Stimulated activated naive CD8-positive, alpha-beta T cell treated with anti-CD3 and anti-CD28 coated beads, Interleukin-15, amount 100 ng/mL, for 72 hours (primary cell): ENCODE data around the gene SMOC1.

Experiments
- ATAC-seq: fragments of 150-1000 bp; cut with Tn5 transposase; 2 replicates; pipeline ENCODE4 v1.10.0; 2021; ENCODE audit warnings: mild to moderate bottlenecking, moderate library complexity
- DNase-seq, 2 donors: peaks; one replicate each; pipeline ENCODE4 v3.0.0; 2021 to 2022
- H3K27ac Mint-ChIP-seq, 2 donors: one replicate each; pipeline ENCODE4 v1.8.0; 2022; ENCODE audit warnings: mild to moderate bottlenecking in 2 of 2, mixed read lengths in 2 of 2, moderate library complexity in 2 of 2
- H3K27me3 Mint-ChIP-seq: one replicate; pipeline ENCODE4 v1.8.0; 2022; ENCODE audit warnings: mixed read lengths
- H3K4me1 Mint-ChIP-seq: one replicate; pipeline ENCODE4 v1.8.0; 2022; ENCODE audit warnings: mild to moderate bottlenecking, mixed read lengths
- H3K4me3 Mint-ChIP-seq, 2 donors: one replicate each; pipeline ENCODE4 v1.8.0; 2022; ENCODE audit warnings: mild to moderate bottlenecking in 2 of 2, mixed read lengths in 2 of 2, moderate library complexity in 1 of 2
- H3K9me3 Mint-ChIP-seq, 2 donors: one replicate each; pipeline ENCODE4 v1.8.0; 2022; ENCODE audit warnings: mixed read lengths in 2 of 2

The SMOC1 gene

GRCh38 chr14:69992564-69992963, 113.3 kb downstream of the SMOC1 start:
- Mint-ChIP-seq H3K4me3 (no peak overlapping the region), H3K27me3 (peaks cover 33% of the 10 kb centered on the region), H3K4me1 (no peaks in the 10 kb centered on the region), H3K27ac (no peak overlapping the region), H3K9me3 (no peaks in the 10 kb centered on the region)
- DNase-seq: no peak
- ATAC-seq: no peak

GRCh38 chr14:69993326-69993725, 114.1 kb downstream of the SMOC1 start:
- ATAC-seq (no peak), DNase-seq (no peak)
- Mint-ChIP-seq H3K4me1 (no peaks in the 10 kb centered on the region), H3K27ac (no peak overlapping the region), H3K27me3 (peaks cover 33% of the 10 kb centered on the region), H3K4me3 (no peak overlapping the region), H3K9me3 (no peaks in the 10 kb centered on the region)

- Mint-ChIP-seq H3K4me1 (no peaks in the 10 kb centered on the region), H3K4me3 (no peak overlapping the region), H3K27me3 (peaks cover 33% of the 10 kb centered on the region), H3K9me3 (no peaks in the 10 kb centered on the region), H3K27ac (peak overlapping the region in 1 of 2 donors; percentile 37)
- no peak for ATAC-seq
- no peak for DNase-seq
These were observed 114.8 kb downstream of the SMOC1 start for GRCh38 chr14:69994002-69994401.

GRCh38 chr14:69996216-69996615, 117.0 kb downstream of the SMOC1 start:
- ATAC-seq: no peak
- no peak for DNase-seq
- Mint-ChIP-seq H3K27ac (no peak overlapping the region), H3K4me1 (no peaks in the 10 kb centered on the region), H3K27me3 (peaks cover 19% of the 10 kb centered on the region), H3K4me3 (no peak overlapping the region), H3K9me3 (no peaks in the 10 kb centered on the region)

GRCh38 chr14:69997849-69998248, 118.6 kb downstream of the SMOC1 start:
- Mint-ChIP-seq H3K4me1 (no peaks in the 10 kb centered on the region), H3K27ac (no peak overlapping the region), H3K4me3 (no peak overlapping the region), H3K27me3 (peaks cover 13% of the 10 kb centered on the region), H3K9me3 (no peaks in the 10 kb centered on the region)
- no peak for DNase-seq
- ATAC-seq: no peak

- peaks cover 8% of the 10 kb centered on the region for H3K27me3 Mint-ChIP-seq
- DNase-seq: no peak
- ATAC-seq: no peak
- no peak overlapping the region for H3K27ac Mint-ChIP-seq
- H3K9me3 Mint-ChIP-seq: no peaks in the 10 kb centered on the region
- no peak overlapping the region for H3K4me3 Mint-ChIP-seq
- H3K4me1 Mint-ChIP-seq: no peaks in the 10 kb centered on the region
These were observed 120.1 kb downstream of the SMOC1 start for GRCh38 chr14:69999261-69999674.

- Mint-ChIP-seq H3K9me3 (no peaks in the 10 kb centered on the region), H3K4me3 (no peak overlapping the region), H3K27ac (no peak overlapping the region), H3K27me3 (no peaks in the 10 kb centered on the region), H3K4me1 (no peaks in the 10 kb centered on the region)
- ATAC-seq (no peak), DNase-seq (no peak)
These were observed 121.4 kb downstream of the SMOC1 start for GRCh38 chr14:70000601-70001000.

- H3K4me3 Mint-ChIP-seq: no peak overlapping the region
- H3K27ac Mint-ChIP-seq: no peak overlapping the region
- no peak for ATAC-seq
- no peaks in the 10 kb centered on the region for H3K9me3 Mint-ChIP-seq
- no peak for DNase-seq
- no peaks in the 10 kb centered on the region for H3K27me3 Mint-ChIP-seq
- H3K4me1 Mint-ChIP-seq: no peaks in the 10 kb centered on the region
These were observed 123.6 kb downstream of the SMOC1 start for GRCh38 chr14:70002589-70003346.

- Mint-ChIP-seq H3K4me3 (no peak overlapping the region), H3K9me3 (no peaks in the 10 kb centered on the region), H3K4me1 (no peaks in the 10 kb centered on the region), H3K27me3 (no peaks in the 10 kb centered on the region), H3K27ac (no peak overlapping the region)
- no peak for ATAC-seq
- DNase-seq: no peak
These were observed 125.6 kb downstream of the SMOC1 start for GRCh38 chr14:70004791-70005190.

GRCh38 chr14:70005281-70005805, 126.1 kb downstream of the SMOC1 start:
- ATAC-seq (no peak), DNase-seq (no peak)
- Mint-ChIP-seq H3K27ac (no peak overlapping the region), H3K4me1 (no peaks in the 10 kb centered on the region), H3K4me3 (no peak overlapping the region), H3K9me3 (no peaks in the 10 kb centered on the region), H3K27me3 (no peaks in the 10 kb centered on the region)

GRCh38 chr14:70006699-70007098, 127.5 kb downstream of the SMOC1 start:
- H3K4me3 Mint-ChIP-seq: no peak overlapping the region
- no peak overlapping the region for H3K27ac Mint-ChIP-seq
- H3K27me3 Mint-ChIP-seq: no peaks in the 10 kb centered on the region
- ATAC-seq (no peak), DNase-seq (no peak)
- H3K4me1 Mint-ChIP-seq: no peaks in the 10 kb centered on the region
- H3K9me3 Mint-ChIP-seq: no peaks in the 10 kb centered on the region

- ATAC-seq (no peak), DNase-seq (no peak)
- Mint-ChIP-seq H3K9me3 (no peaks in the 10 kb centered on the region), H3K27me3 (peaks cover 10% of the 10 kb centered on the region), H3K4me3 (no peak overlapping the region), H3K4me1 (no peaks in the 10 kb centered on the region), H3K27ac (no peak overlapping the region)
These were observed 129.4 kb downstream of the SMOC1 start for GRCh38 chr14:70008284-70009262.

GRCh38 chr14:70009961-70010360, 130.7 kb downstream of the SMOC1 start:
- H3K4me3 Mint-ChIP-seq: no peak overlapping the region
- H3K27me3 Mint-ChIP-seq: peaks cover 11% of the 10 kb centered on the region
- DNase-seq: no peak
- no peak overlapping the region for H3K27ac Mint-ChIP-seq
- H3K4me1 Mint-ChIP-seq: no peaks in the 10 kb centered on the region
- no peak for ATAC-seq
- no peaks in the 10 kb centered on the region for H3K9me3 Mint-ChIP-seq

GRCh38 chr14:70011098-70011497, 131.9 kb downstream of the SMOC1 start:
- DNase-seq: no peak
- Mint-ChIP-seq H3K4me3 (no peak overlapping the region), H3K27me3 (peaks cover 18% of the 10 kb centered on the region), H3K4me1 (no peaks in the 10 kb centered on the region), H3K9me3 (no peaks in the 10 kb centered on the region), H3K27ac (peak overlapping the region; percentile 50 to 68)
- no peak for ATAC-seq

GRCh38 chr14:70011708-70012107, 132.5 kb downstream of the SMOC1 start:
- peak overlapping the region in 1 of 2 donors; percentile 68 for H3K27ac Mint-ChIP-seq
- no peaks in the 10 kb centered on the region for H3K4me1 Mint-ChIP-seq
- ATAC-seq (no peak), DNase-seq (no peak)
- peaks cover 18% of the 10 kb centered on the region for H3K27me3 Mint-ChIP-seq
- no peaks in the 10 kb centered on the region for H3K9me3 Mint-ChIP-seq
- H3K4me3 Mint-ChIP-seq: no peak overlapping the region
